ENCODE data around the gene RFC1.

RFC1 gene

DNA sequence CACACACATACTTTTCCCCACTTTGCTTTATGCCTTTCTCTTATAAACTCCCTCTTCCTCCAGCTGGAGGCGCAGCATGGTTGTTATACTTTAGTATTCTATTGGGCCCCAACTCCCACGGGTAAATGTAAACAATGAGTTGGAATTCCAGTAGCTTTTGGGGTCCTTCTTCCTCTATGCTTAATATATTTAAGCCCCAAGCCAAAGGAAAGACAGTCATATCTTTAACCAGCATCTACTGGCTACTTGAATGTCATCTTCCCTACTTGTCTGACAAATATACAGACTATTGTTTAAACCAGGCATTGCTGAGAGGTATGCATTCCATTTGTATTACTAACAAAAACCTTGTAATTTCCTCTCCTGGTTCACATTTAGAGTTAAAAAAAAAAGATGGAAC is 110.9 kb downstream of the RFC1 start:
- no peaks in the 10 kb centered on the region for H3K9me3 ChIP-seq (ENCODE audit: severe bottlenecking)
- ATAC-seq (ENCODE audit: low read depth) (peak; percentile 99), DNase-seq (ENCODE audit: low spot score) (no peak)
- H3K4me1 ChIP-seq (ENCODE audit: insufficient read depth, poor library complexity, severe bottlenecking): peaks cover 13% of the 10 kb centered on the region
- peak overlapping the region; percentile 55 for H3K27ac ChIP-seq (ENCODE audit: poor library complexity, severe bottlenecking)
- H3K27me3 ChIP-seq (ENCODE audit: insufficient read depth, poor library complexity, severe bottlenecking): no peaks in the 10 kb centered on the region
- H3K4me3 ChIP-seq (ENCODE audit: severe bottlenecking): no peak overlapping the region
- TF ChIP-seq, protein P1, sequence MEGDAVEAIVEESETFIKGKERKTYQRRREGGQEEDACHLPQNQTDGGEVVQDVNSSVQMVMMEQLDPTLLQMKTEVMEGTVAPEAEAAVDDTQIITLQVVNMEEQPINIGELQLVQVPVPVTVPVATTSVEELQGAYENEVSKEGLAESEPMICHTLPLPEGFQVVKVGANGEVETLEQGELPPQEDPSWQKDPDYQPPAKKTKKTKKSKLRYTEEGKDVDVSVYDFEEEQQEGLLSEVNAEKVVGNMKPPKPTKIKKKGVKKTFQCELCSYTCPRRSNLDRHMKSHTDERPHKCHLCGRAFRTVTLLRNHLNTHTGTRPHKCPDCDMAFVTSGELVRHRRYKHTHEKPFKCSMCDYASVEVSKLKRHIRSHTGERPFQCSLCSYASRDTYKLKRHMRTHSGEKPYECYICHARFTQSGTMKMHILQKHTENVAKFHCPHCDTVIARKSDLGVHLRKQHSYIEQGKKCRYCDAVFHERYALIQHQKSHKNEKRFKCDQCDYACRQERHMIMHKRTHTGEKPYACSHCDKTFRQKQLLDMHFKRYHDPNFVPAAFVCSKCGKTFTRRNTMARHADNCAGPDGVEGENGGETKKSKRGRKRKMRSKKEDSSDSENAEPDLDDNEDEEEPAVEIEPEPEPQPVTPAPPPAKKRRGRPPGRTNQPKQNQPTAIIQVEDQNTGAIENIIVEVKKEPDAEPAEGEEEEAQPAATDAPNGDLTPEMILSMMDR (IDR thresholded peaks at IDR 0.05; ENCODE audit: poor library complexity, severe bottlenecking): peak; percentile 26
- H3K36me3 ChIP-seq (ENCODE audit: low read depth): peaks cover 3% of the 10 kb centered on the region; the same call in 1 of the 2 replicates

DNA sequence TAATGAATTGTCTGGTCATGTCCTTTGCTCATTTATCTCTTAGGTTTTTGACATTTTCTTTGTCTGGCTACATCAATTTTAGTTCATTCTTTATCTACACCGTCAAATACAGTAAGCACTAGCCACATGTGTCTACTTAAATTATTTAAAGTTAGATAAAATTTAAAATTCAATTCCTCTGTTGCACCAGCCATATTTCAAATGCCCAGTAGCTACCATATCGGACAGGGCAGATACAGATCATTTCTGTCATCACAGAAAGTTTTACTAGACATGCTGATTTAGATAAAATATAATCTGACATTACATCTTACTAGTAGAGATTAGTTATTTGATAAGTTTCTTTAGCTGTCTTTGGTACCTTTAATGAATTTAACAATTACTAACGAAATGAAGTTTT is 122.7 kb downstream of the RFC1 start:
- TF ChIP-seq, protein P1 (IDR thresholded peaks at IDR 0.05; ENCODE audit: poor library complexity, severe bottlenecking): no peak
- Histone ChIP-seq H3K27ac (ENCODE audit: poor library complexity, severe bottlenecking) (no peak overlapping the region), H3K9me3 (ENCODE audit: severe bottlenecking) (no peaks in the 10 kb centered on the region), H3K4me1 (ENCODE audit: insufficient read depth, poor library complexity, severe bottlenecking) (no peaks in the 10 kb centered on the region), H3K4me3 (ENCODE audit: severe bottlenecking) (no peak overlapping the region), H3K27me3 (ENCODE audit: insufficient read depth, poor library complexity, severe bottlenecking) (no peaks in the 10 kb centered on the region), H3K36me3 (ENCODE audit: low read depth) (no peaks in the 10 kb centered on the region; the same call in 1 of the 2 replicates)
- DNase-seq (ENCODE audit: low spot score) (no peak), ATAC-seq (ENCODE audit: low read depth) (no peak)

All from RWPE2 (cell line).